ENCODE measurements around the gene ZNF529. TPM values are rescaled to one million over a fixed set of nuclear protein-coding genes. Genes with fewer than 3 reads are reported as not detected.

Gene ZNF529
- total RNA-seq, 6 experiments from 2014 or later, result 5.5 to 8.7 (median 7.5) TPM

DNA sequence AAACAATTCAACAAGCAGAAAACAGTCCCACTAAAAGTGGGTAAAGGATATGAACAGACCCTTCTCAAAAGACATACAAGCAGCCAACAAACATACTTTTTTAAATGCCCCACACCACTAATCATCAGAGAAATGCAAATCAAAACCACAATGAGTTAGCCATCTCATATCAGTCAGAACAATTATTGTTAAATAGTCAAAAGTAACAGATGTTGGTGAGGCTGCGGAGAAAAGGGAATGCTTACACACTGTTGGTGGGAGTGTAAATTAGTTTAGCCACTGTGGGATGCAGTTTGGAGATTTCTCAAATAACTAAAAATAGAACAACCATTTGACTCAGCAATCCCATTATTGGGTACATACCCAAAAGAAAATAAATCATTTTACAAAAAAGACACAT is 8.7 kb downstream of the ZNF529 start:
- Mint-ChIP-seq H3K4me3 (no peak overlapping the region), H3K27ac (no peak overlapping the region), H3K36me3 (ENCODE audit: low read depth) (peaks cover 94% of the 10 kb centered on the region), H3K27me3 (ENCODE audit: insufficient read depth) (no peaks in the 10 kb centered on the region), H3K4me1 (ENCODE audit: low read depth) (no peaks in the 10 kb centered on the region), H3K9me3 (peaks cover 85% of the 10 kb centered on the region)
- TF ChIP-seq, protein P1, sequence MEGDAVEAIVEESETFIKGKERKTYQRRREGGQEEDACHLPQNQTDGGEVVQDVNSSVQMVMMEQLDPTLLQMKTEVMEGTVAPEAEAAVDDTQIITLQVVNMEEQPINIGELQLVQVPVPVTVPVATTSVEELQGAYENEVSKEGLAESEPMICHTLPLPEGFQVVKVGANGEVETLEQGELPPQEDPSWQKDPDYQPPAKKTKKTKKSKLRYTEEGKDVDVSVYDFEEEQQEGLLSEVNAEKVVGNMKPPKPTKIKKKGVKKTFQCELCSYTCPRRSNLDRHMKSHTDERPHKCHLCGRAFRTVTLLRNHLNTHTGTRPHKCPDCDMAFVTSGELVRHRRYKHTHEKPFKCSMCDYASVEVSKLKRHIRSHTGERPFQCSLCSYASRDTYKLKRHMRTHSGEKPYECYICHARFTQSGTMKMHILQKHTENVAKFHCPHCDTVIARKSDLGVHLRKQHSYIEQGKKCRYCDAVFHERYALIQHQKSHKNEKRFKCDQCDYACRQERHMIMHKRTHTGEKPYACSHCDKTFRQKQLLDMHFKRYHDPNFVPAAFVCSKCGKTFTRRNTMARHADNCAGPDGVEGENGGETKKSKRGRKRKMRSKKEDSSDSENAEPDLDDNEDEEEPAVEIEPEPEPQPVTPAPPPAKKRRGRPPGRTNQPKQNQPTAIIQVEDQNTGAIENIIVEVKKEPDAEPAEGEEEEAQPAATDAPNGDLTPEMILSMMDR (IDR thresholded peaks at IDR 0.05), result no peak
- DNase-seq, result no peak

DNA sequence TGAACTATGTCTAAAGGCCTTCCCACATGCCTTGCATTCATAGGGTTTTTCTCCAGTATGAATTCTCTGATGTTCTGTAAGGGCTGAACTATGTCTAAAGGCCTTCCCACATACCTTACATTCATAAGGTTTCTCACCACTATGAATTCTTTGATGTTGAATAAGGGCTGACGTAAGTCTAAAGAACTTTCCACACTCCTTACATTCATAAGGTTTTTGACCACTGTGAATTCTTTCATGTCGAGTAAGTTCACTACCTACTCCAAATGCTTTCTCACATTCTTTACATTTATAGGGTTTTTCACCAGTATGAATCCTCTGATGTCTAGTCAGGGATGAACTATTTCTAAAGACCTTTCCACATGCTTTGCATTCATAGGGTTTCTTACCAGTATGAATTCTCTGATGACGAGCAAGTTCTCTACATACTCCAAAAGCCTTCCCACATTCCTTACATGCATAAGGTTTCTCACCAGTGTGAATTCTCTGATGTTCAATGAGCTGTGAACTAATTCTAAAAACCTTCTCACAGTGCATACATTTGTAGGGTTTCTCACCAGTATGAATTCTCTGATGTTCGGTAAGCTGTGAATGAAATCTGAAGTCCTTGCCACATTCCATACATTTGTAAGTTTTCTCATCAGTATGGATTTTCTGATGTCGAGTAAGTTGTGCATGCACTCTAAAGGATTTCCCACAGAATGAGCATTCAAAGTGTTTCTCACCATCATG is 25.9 kb downstream of the ZNF529 start:
- Mint-ChIP-seq H3K4me3 (no peak overlapping the region), H3K4me1 (ENCODE audit: low read depth) (no peaks in the 10 kb centered on the region), H3K27ac (no peak overlapping the region), H3K36me3 (ENCODE audit: low read depth) (peaks cover 96% of the 10 kb centered on the region), H3K27me3 (ENCODE audit: insufficient read depth) (no peaks in the 10 kb centered on the region; the same call in 1 of the 2 replicates), H3K9me3 (peaks cover 100% of the 10 kb centered on the region)
- DNase-seq, result no peak
- TF ChIP-seq, protein P1 (IDR thresholded peaks at IDR 0.05), result no peak

DNA sequence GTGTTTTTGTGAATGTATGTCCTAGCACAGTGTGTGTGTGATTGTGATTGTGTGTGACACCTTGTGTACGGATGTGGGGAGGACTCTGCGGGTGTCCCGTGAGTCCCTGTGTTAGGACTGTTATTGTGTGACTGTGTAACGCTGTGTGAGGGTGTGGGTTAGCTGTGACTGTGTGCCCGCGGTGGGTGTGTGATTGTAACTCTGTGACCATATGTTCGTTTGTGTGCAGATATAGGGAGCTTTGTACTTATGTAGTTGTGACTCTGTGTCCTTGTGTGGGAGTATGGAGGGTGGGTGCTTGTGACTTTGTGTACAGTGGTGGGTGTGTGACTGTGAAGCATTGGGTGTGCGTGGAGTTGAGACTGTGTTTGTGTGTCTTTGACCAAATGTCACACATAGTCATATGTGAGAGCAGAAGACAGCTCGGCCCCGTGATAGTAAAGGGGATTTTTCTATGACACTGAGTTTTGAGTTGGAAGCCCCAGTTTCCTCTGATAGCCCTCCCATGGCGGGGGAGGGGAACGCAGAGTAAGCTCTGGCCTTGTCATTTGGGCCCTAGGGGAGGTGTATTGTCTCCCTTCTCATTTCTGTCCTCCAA is 44.1 kb downstream of the ZNF529 start:
- peaks cover 41% of the 10 kb centered on the region for H3K36me3 Mint-ChIP-seq (ENCODE audit: low read depth)
- H3K27ac Mint-ChIP-seq, result peak overlapping the region; percentile 93
- H3K9me3 Mint-ChIP-seq, result peaks cover 44% of the 10 kb centered on the region
- H3K4me1 Mint-ChIP-seq (ENCODE audit: low read depth), result peaks cover 18% of the 10 kb centered on the region
- DNase-seq, result no peak
- H3K27me3 Mint-ChIP-seq (ENCODE audit: insufficient read depth), result peaks cover 2% of the 10 kb centered on the region; the same call in 1 of the 2 replicates
- H3K4me3 Mint-ChIP-seq, result peak overlapping the region; percentile 97
- TF ChIP-seq, protein P1 (IDR thresholded peaks at IDR 0.05), result no peak

DNA sequence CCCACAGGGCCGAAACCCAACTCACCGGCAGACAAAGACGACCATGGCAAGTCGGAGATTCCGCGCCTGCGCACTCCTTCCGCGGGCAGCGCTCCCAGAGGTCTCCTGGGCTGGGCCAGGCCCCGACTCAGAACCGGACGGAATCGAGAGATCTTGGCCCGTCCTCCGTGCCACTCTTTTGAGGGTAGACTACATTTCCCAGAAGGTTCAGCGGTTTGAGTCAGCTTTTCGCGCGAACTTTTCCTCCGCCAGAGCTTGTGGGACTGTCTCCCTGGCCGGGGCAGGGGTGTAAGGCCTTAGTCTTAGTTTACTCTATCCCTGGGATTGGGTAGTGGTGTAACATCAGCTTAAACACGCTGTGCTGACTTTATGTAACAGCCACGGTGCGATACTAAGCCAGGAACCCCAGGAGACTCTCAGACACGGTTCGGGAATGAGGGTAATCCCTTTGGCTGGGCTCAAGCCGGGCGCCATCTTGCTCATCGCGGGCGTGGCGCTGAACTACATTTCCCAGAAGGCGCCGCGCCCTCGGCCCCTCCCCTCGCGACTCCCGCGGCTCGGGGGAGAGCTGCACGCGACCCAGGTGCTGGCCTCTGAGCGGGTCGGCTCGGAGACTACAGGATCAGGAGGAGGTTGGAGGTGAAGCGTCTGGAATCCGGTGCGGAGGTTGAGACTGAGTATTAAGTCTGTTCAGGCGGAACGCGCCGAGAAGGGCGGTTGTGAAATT is 44.7 kb downstream of the ZNF529 start, which contains the start of gene ZNF260:
ZNF260 (minus strand) TSS at position 78 of the 727 bp plus-strand sequence. CDS start 13,033 bp downstream, outside the sequence.
- H3K4me3 Mint-ChIP-seq, result peak within 1 kb of the TSS; percentile 97
- peak within 1 kb of the TSS; percentile 93 for H3K27ac Mint-ChIP-seq
- peaks cover 2% of the 10 kb centered on the region; the same call in 1 of the 2 replicates for H3K27me3 Mint-ChIP-seq (ENCODE audit: insufficient read depth)
- peak; percentile 97 for DNase-seq
- TF ChIP-seq, protein P1 (IDR thresholded peaks at IDR 0.05), result no peak
- peaks cover 18% of the 10 kb centered on the region for H3K4me1 Mint-ChIP-seq (ENCODE audit: low read depth)
- peaks cover 45% of the 10 kb centered on the region for H3K9me3 Mint-ChIP-seq
- peaks cover 40% of the 10 kb centered on the region for H3K36me3 Mint-ChIP-seq (ENCODE audit: low read depth)

DNA sequence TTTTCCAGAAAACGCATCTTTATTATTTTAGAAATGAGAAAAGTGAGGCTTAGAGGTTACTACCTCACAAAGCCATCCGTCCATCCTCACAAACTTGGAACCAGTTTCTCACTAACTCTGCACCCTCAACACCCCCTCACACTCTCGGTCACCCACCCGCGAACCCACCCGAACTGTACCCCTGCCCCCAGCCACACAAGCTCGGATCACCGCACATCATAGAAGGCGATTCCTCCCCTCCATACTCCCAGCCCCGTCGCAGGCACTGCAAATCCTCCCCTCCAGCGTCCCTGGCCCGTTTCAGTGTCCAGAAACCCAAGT is 45.3 kb downstream of the ZNF529 start:
- Mint-ChIP-seq H3K4me1 (ENCODE audit: low read depth) (peaks cover 18% of the 10 kb centered on the region), H3K27ac (peak overlapping the region; percentile 93), H3K27me3 (ENCODE audit: insufficient read depth) (peaks cover 2% of the 10 kb centered on the region; the same call in 1 of the 2 replicates), H3K4me3 (peak overlapping the region; percentile 97), H3K36me3 (ENCODE audit: low read depth) (peaks cover 40% of the 10 kb centered on the region), H3K9me3 (peaks cover 44% of the 10 kb centered on the region)
- DNase-seq, result no peak
- TF ChIP-seq, protein P1 (IDR thresholded peaks at IDR 0.05), result no peak
